H7 (cell line): ENCODE results near the gene CDC6. TPM values are rescaled to one million over a fixed set of nuclear protein-coding genes. Genes with fewer than 3 reads are reported as not detected.
A peak's percentile ranks its signal among the peaks of the same experiment; 100 is the strongest.

Source experiments
- DNase-seq: peaks from one replicate; pipeline ENCODE4 v3.0.0; 2012
- H3K27me3 ChIP-seq: 2 replicates; pipeline ENCODE4 v1.6.0; 2011; ENCODE audit warnings: mild to moderate bottlenecking, low read length; ENCODE audit not compliant: control insufficient read depth, insufficient read depth
- H3K36me3 ChIP-seq: replicated peaks from 2 replicates; pipeline ENCODE4 v1.5.1; 2011; ENCODE audit warnings: low read length; ENCODE audit not compliant: control insufficient read depth, insufficient read depth
- H3K4me3 ChIP-seq: 2 replicates; pipeline ENCODE4 v1.5.1; 2011; ENCODE audit warnings: low read depth, mild to moderate bottlenecking, control low read depth, low read length, moderate library complexity; ENCODE audit not compliant: insufficient read depth
- total RNA-seq: library from RNA; depleted of rRNA; stranded (reverse); fragments of >200 nt; shearing (Covaris generic); gene quantifications from 2 replicates; pipeline ENCODE4 v1.2.3, GENCODE V29; 2014; rRNA removed

CDC6 gene
- total RNA-seq, 1 experiment from 2014 or later = 83.6 TPM

GRCh38 chr17:40350689-40351358 is 63.1 kb downstream of the CDC6 start:
- H3K27me3 ChIP-seq = peaks cover 12% of the 10 kb centered on the region; the same call in 1 of the 2 replicates
- peaks cover 10% of the 10 kb centered on the region for H3K36me3 ChIP-seq
- no peak overlapping the region for H3K4me3 ChIP-seq
- DNase-seq = peak; percentile 77

- Histone ChIP-seq H3K27me3 (peaks cover 12% of the 10 kb centered on the region; the same call in 1 of the 2 replicates), H3K4me3 (no peak overlapping the region), H3K36me3 (peaks cover 10% of the 10 kb centered on the region)
- peak; percentile 70 for DNase-seq
Measured at GRCh38 chr17:40351359-40352236, 63.9 kb downstream of the CDC6 start.

GRCh38 chr17:40352237-40352778 is 64.6 kb downstream of the CDC6 start:
- peak; percentile 20 for DNase-seq
- no peak overlapping the region for H3K4me3 ChIP-seq
- peaks cover 12% of the 10 kb centered on the region; the same call in 1 of the 2 replicates for H3K27me3 ChIP-seq
- H3K36me3 ChIP-seq = peaks cover 10% of the 10 kb centered on the region

GRCh38 chr17:40352779-40353394 is 65.2 kb downstream of the CDC6 start:
- Histone ChIP-seq H3K27me3 (peaks cover 12% of the 10 kb centered on the region; the same call in 1 of the 2 replicates), H3K36me3 (peaks cover 10% of the 10 kb centered on the region), H3K4me3 (no peak overlapping the region)
- peak; percentile 54 for DNase-seq

Other genes with a start within 250 kb of the CDC6 start
- gene MED24, start 233.5 kb upstream of the CDC6 start, total RNA-seq = 85.6 and 99.9 TPM in 2 replicates
- gene THRA, start 224.9 kb upstream of the CDC6 start, total RNA-seq = 13.2 and 15.2 TPM in 2 replicates
- 1.8 and 3.4 TPM in 2 replicates for gene NR1D1, start 187.3 kb upstream of the CDC6 start, total RNA-seq
- gene MSL1, start 165.9 kb upstream of the CDC6 start, total RNA-seq = 44.2 and 70.0 TPM in 2 replicates
- gene CASC3, start 147.3 kb upstream of the CDC6 start, total RNA-seq = 55.4 and 76.0 TPM in 2 replicates
- 3.9 and 5.4 TPM in 2 replicates for gene RAPGEFL1, start 110.4 kb upstream of the CDC6 start, total RNA-seq
- gene WIPF2, start 68.6 kb upstream of the CDC6 start, total RNA-seq = 3.7 and 5.4 TPM in 2 replicates
- 19.3 and 22.1 TPM in 2 replicates for gene RARA, start 21.3 kb downstream of the CDC6 start, total RNA-seq
- 0.38 and 1.2 TPM in 2 replicates for gene GJD3, start 76.9 kb downstream of the CDC6 start, total RNA-seq
- 159 and 249 TPM in 2 replicates for gene TOP2A, start 130.0 kb downstream of the CDC6 start, total RNA-seq
- gene IGFBP4, start 155.6 kb downstream of the CDC6 start, total RNA-seq = 24.6 and 31.8 TPM in 2 replicates
- gene TNS4, start 213.7 kb downstream of the CDC6 start, total RNA-seq = 0.14 and 0.18 TPM in 2 replicates